Fibroblast of villous mesenchyme (primary cell): ENCODE data around the gene SEMA5A. TPM values are rescaled to one million over a fixed set of nuclear protein-coding genes. Genes with fewer than 3 reads are reported as not detected.
A peak's percentile ranks its signal among the peaks of the same experiment; 100 is the strongest.

Experiments used
- DNase-seq: peaks from one replicate; pipeline ENCODE4 v3.0.0-alpha.2; 2010; ENCODE audit warnings: low read depth
- H3K4me3 ChIP-seq: 2 replicates; pipeline ENCODE4 v1.5.1; 2011; ENCODE audit warnings: low read depth, mild to moderate bottlenecking, low read length
- total RNA-seq: library from RNA; depleted of rRNA; stranded (reverse); fragments of >200 nt; gene quantifications from 2 replicates; pipeline ENCODE4 v1.2.3, GENCODE V29; 2012
- TF ChIP-seq, protein P1 (sequence below): IDR thresholded peaks from 2 replicates; pipeline ENCODE4 v1.5.1; 2012; ENCODE audit warnings: low read depth, mild to moderate bottlenecking, low read length; ENCODE audit not compliant: insufficient read depth

The SEMA5A gene
- total RNA-seq, 1 donor: 72.5 TPM

DNA sequence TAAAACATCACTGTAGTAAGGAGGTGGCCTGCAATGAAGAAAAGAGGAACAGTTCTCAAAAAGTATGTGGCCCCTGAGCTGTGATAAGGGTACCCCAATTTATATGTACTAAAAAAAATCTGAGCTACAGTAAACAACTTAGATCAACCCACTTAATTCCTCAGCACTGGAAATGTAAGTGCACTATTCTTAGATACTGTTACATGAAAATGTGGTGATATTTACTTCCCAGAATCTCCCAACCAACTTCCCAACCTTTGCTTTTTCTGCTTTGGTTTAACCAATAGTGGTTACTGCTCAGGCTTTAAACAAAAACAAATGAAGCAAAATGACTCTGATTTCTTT lies 114.8 kb downstream of the SEMA5A start:
- TF ChIP-seq, protein P1, sequence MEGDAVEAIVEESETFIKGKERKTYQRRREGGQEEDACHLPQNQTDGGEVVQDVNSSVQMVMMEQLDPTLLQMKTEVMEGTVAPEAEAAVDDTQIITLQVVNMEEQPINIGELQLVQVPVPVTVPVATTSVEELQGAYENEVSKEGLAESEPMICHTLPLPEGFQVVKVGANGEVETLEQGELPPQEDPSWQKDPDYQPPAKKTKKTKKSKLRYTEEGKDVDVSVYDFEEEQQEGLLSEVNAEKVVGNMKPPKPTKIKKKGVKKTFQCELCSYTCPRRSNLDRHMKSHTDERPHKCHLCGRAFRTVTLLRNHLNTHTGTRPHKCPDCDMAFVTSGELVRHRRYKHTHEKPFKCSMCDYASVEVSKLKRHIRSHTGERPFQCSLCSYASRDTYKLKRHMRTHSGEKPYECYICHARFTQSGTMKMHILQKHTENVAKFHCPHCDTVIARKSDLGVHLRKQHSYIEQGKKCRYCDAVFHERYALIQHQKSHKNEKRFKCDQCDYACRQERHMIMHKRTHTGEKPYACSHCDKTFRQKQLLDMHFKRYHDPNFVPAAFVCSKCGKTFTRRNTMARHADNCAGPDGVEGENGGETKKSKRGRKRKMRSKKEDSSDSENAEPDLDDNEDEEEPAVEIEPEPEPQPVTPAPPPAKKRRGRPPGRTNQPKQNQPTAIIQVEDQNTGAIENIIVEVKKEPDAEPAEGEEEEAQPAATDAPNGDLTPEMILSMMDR: no peak
- DNase-seq: no peak

DNA sequence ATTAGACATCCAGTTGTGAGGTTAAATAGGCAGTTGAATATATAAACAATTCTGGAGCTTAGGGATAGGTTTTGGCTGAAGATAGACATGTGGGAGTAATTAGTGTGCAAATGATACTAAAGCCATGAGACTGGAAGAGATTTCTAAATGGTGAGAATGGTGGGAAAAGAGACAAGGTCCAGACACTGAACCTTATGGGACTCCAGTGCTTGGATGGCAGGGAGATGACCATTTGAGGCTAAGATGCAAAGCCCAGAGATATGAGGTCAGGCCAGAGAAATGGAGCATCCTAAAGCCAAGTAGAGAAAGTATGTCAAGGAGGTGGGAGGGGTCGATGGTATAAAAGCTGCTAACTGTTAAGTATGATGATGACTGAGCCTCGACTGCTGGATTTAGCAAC lies 115.6 kb downstream of the SEMA5A start:
- no peak overlapping the region for H3K4me3 ChIP-seq
- DNase-seq: no peak
- TF ChIP-seq, protein P1: no peak

More for the DNA sequence above, 114.8 kb downstream of the SEMA5A start:
- H3K4me3 ChIP-seq: no peak overlapping the region

DNA sequence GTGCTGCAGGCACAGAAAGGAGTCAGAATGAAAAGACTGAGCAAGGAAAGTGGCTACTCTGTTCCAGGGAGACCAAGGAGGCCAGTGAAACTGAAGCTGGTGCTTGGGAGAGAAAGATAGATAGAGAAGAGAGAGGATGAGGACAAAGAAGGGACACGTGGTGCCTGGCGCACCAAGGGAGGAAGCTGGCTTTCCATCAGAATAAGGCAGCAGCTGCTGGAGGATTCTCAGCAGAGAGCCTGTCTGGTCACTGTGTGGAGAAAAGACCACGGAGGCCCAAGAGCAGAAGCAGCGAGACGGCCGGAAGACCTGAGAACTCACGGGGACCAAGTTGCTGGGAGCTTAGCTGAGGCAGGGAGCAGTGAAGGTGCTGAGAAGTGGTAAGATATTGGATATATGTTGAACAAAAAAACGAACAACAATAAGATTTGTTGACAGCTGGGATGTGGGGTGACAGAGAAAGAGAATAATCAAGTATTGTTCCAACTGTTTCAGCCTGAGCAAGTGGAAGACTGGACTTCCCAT lies 116.1 kb downstream of the SEMA5A start:
- DNase-seq: no peak
- TF ChIP-seq, protein P1: no peak
- H3K4me3 ChIP-seq: no peak overlapping the region

DNA sequence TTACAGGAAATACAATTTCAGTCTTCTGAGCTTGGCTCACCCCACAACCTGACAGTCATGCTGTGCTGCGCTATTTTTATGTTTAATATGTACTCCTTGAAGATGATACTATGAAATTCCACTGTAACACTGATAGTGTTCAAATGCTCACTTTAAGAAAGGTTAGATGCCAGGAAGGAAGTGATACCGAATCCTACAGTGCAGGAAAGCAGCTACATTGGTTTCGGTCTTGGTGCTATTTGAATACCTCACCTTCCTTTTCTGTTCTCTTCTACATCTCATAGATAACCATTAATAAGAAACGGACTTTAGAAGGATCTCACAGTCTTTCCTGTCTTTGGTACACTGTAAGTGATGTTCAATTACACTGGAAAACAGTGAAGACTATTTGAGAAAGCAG lies 117.6 kb downstream of the SEMA5A start:
- no peak overlapping the region for H3K4me3 ChIP-seq
- DNase-seq: no peak
- TF ChIP-seq, protein P1: no peak

DNA sequence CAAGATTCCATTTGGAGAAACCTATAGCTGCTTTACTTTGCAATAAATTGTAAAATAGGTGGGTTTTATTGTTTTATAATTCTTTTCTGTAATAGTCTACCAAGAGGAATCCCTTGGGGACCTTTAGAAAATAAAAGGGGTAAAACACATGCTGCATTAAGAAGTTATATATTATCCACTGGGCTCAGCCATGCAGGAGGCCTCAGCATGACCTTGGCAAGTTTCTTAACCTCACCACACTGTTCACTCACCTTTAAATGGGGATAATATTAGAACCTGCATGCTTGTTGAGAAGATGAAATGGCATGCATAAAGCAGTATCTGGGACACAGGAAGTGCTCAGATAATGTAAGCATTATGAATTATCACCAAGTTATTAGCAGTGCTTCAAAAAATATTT lies 120.2 kb downstream of the SEMA5A start:
- H3K4me3 ChIP-seq: no peak overlapping the region
- no peak for DNase-seq
- TF ChIP-seq, protein P1: no peak

DNA sequence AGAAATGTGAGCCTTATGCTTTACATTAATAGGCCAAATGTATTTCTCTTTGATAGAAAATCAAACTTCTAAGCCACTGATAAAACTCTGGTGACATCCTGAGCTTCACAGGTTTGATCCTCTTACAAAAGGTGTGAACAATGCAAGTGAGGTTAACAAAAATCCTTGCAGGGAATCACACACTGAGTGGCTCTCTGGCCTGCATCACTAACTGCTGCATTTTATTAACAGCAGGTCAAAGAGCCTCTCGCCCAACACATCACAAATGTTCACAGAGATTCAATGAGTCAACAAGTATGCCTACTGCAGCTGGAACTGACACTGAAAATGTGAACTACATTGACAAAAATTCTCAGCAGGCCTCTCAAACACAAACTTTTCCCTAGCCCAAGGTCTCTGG lies 122.3 kb downstream of the SEMA5A start:
- TF ChIP-seq, protein P1: no peak
- H3K4me3 ChIP-seq: no peak overlapping the region
- peak; percentile 48 for DNase-seq

DNA sequence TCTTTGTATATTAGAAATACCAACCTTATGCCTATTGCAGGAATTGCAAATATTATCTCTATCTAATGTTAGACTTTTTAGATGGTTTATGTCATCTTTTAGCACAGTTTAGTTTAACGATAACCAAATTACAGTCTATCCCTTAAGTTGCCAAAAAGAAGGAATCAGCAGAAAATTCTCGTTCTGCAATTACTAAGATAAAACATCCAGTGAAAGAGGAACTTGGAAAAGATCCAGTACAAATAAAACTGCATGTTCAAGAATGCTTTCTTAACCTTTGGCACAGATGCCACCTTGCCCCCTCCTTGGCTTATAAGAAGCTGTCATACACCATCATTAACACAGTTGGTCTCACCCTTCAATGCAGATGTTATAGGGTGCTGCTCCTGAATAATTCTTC lies 124.0 kb downstream of the SEMA5A start:
- no peak for DNase-seq
- TF ChIP-seq, protein P1: no peak
- no peak overlapping the region for H3K4me3 ChIP-seq
